WTC11 (cell line): Measurements from ENCODE around the gene GPR152.

ENCODE experiments used
- CREB1 ChIP-seq: sonication (generic); formaldehyde crosslinking; IDR thresholded peaks from 2 replicates; pipeline ENCODE4 v1.8.0; 2023; ENCODE audit warnings: mild to moderate bottlenecking, missing genetic modification reagents
- CREM ChIP-seq: sonication (generic); formaldehyde crosslinking; IDR thresholded peaks from 2 replicates; pipeline ENCODE4 v1.8.1; 2022; ENCODE audit warnings: mild to moderate bottlenecking, missing genetic modification reagents, moderate library complexity
- ESRRA ChIP-seq: sonication (generic); formaldehyde crosslinking; IDR thresholded peaks from 2 replicates; pipeline ENCODE4 v1.8.1; 2022; ENCODE audit warnings: mild to moderate bottlenecking, missing genetic modification reagents, borderline replicate concordance
- GRHL2 ChIP-seq: fragments of 250-450 bp; sonication (Bioruptor Pico); IDR thresholded peaks from 2 replicates; pipeline ENCODE4 v1.8.0; 2022; ENCODE audit warnings: mild to moderate bottlenecking, moderate library complexity; ENCODE audit not compliant: insufficient replicate concordance, severe bottlenecking
- JUN ChIP-seq: sonication (generic); formaldehyde crosslinking; IDR thresholded peaks from 2 replicates; pipeline ENCODE4 v1.8.0; 2023; ENCODE audit warnings: mild to moderate bottlenecking, missing genetic modification reagents
- NR1H2 ChIP-seq: sonication (generic); formaldehyde crosslinking; IDR thresholded peaks from 2 replicates; pipeline ENCODE4 v1.9.0; 2021; ENCODE audit warnings: mild to moderate bottlenecking, moderate library complexity, missing genetic modification reagents
- SMAD3 ChIP-seq: sonication (generic); formaldehyde crosslinking; IDR thresholded peaks from 2 replicates; pipeline ENCODE4 v1.8.0; 2022; ENCODE audit warnings: missing genetic modification reagents, mild to moderate bottlenecking, borderline replicate concordance
- SMAD4 ChIP-seq: sonication (generic); formaldehyde crosslinking; IDR thresholded peaks from 2 replicates; pipeline ENCODE4 v1.8.0; 2022; ENCODE audit warnings: mild to moderate bottlenecking, missing genetic modification reagents
- SP1 ChIP-seq: sonication (generic); formaldehyde crosslinking; conservative IDR thresholded peaks from 2 replicates; pipeline ENCODE4 v1.8.1; 2022; ENCODE audit warnings: missing genetic modification reagents
- TCF7 ChIP-seq: sonication (generic); formaldehyde crosslinking; IDR thresholded peaks from 2 replicates; pipeline ENCODE4 v1.8.0; 2022; ENCODE audit warnings: mild to moderate bottlenecking, low read depth, missing genetic modification reagents, moderate library complexity
- TF ChIP-seq, protein P1 (sequence below): fragments of 200-600 bp; IDR thresholded peaks from 2 replicates; pipeline ENCODE4 v1.8.0; 2022; ENCODE audit warnings: antibody characterized with exemption
- TF ChIP-seq, protein P2 (sequence below): sonication (generic); formaldehyde crosslinking; IDR thresholded peaks from 2 replicates; pipeline ENCODE4 v1.8.1; 2022; ENCODE audit warnings: low read depth, missing genetic modification reagents, borderline replicate concordance
- TF ChIP-seq, protein P3 (sequence below): fragments of 250-450 bp; sonication (Bioruptor Pico); IDR thresholded peaks from 2 replicates; pipeline ENCODE4 v1.9.0; 2021; ENCODE audit warnings: mild to moderate bottlenecking
- TF ChIP-seq, protein P4 (sequence below): sonication (generic); formaldehyde crosslinking; IDR thresholded peaks from 2 replicates; pipeline ENCODE4 v1.8.0; 2022; ENCODE audit warnings: mild to moderate bottlenecking, missing genetic modification reagents

DNA sequence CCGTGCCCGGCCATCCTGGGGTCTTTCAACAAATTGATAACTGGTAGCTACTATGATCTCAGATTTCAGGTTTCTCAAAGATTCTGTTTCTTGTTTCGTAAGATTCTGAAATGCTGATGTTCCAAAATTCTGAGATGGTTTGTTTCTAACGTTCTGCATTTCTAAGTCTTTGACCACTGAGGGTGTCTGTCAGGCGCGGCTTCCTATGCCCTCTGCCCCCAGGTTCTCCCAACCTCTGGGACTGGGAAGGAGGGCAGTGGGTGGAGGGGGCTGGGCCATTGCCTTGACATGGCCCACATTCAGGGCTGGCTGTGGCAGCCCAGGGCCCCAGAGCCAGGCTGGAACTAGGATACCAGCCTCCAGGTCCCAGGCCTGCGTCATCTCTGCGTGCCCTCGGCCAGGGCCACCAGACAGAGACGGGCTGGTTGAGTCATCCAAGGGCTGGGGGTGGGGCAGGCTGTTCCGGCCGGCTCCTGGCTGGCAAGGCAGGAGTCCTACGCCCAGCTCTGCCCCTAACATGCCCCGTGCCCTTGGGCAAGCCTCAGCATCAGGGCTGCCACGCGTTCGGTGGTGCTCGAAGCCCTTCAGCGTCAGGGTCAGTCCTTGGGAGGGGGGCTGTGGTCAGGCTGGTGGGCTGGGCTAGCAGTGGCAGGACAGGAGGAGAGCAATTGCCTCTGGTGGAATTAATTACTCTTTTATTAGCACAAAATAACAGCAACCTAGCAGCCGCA is 11.3 kb upstream of the GPR152 start:
- TF ChIP-seq, protein P1, sequence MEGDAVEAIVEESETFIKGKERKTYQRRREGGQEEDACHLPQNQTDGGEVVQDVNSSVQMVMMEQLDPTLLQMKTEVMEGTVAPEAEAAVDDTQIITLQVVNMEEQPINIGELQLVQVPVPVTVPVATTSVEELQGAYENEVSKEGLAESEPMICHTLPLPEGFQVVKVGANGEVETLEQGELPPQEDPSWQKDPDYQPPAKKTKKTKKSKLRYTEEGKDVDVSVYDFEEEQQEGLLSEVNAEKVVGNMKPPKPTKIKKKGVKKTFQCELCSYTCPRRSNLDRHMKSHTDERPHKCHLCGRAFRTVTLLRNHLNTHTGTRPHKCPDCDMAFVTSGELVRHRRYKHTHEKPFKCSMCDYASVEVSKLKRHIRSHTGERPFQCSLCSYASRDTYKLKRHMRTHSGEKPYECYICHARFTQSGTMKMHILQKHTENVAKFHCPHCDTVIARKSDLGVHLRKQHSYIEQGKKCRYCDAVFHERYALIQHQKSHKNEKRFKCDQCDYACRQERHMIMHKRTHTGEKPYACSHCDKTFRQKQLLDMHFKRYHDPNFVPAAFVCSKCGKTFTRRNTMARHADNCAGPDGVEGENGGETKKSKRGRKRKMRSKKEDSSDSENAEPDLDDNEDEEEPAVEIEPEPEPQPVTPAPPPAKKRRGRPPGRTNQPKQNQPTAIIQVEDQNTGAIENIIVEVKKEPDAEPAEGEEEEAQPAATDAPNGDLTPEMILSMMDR = no peak
- TF ChIP-seq JUN (CRISPR knock-in tag) (no peak), CREM (CRISPR knock-in tag) (no peak), CREB1 (CRISPR knock-in tag) (no peak), SMAD4 (CRISPR knock-in tag) (no peak), ESRRA (CRISPR knock-in tag) (no peak), SMAD3 (CRISPR knock-in tag) (no peak), GRHL2 (no peak), TCF7 (CRISPR knock-in tag) (no peak), SP1 (no peak), NR1H2 (CRISPR knock-in tag) (no peak)
- TF ChIP-seq, protein P2, sequence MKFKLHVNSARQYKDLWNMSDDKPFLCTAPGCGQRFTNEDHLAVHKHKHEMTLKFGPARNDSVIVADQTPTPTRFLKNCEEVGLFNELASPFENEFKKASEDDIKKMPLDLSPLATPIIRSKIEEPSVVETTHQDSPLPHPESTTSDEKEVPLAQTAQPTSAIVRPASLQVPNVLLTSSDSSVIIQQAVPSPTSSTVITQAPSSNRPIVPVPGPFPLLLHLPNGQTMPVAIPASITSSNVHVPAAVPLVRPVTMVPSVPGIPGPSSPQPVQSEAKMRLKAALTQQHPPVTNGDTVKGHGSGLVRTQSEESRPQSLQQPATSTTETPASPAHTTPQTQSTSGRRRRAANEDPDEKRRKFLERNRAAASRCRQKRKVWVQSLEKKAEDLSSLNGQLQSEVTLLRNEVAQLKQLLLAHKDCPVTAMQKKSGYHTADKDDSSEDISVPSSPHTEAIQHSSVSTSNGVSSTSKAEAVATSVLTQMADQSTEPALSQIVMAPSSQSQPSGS (CRISPR knock-in tag) = no peak
- TF ChIP-seq, protein P3, sequence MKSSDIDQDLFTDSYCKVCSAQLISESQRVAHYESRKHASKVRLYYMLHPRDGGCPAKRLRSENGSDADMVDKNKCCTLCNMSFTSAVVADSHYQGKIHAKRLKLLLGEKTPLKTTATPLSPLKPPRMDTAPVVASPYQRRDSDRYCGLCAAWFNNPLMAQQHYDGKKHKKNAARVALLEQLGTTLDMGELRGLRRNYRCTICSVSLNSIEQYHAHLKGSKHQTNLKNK = no peak
- TF ChIP-seq, protein P4, sequence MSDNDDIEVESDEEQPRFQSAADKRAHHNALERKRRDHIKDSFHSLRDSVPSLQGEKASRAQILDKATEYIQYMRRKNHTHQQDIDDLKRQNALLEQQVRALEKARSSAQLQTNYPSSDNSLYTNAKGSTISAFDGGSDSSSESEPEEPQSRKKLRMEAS = no peak
